ENCODE measurements around the gene YPEL1.

Gene YPEL1

GRCh38 chr22:21702700-21703683 lies 32.6 kb downstream of the YPEL1 start:
- peaks cover 22% of the 10 kb centered on the region for H3K4me1 Mint-ChIP-seq
- H3K9me3 Mint-ChIP-seq = no peaks in the 10 kb centered on the region
- no peaks in the 10 kb centered on the region for H3K27me3 Mint-ChIP-seq (ENCODE audit: low read depth)
- no peak overlapping the region for H3K4me3 Mint-ChIP-seq
- peaks cover 43% of the 10 kb centered on the region for H3K36me3 Mint-ChIP-seq (ENCODE audit: low read depth)
- H3K27ac Mint-ChIP-seq = no peak overlapping the region
- TF ChIP-seq CTCF (IDR thresholded peaks at IDR 0.05; ENCODE audit: unreplicated experiment in 3 of 3) = no peak

- Mint-ChIP-seq H3K9me3 (no peaks in the 10 kb centered on the region), H3K36me3 (ENCODE audit: low read depth) (peaks cover 43% of the 10 kb centered on the region), H3K27me3 (ENCODE audit: low read depth) (no peaks in the 10 kb centered on the region), H3K4me3 (no peak overlapping the region), H3K4me1 (peaks cover 15% of the 10 kb centered on the region), H3K27ac (no peak overlapping the region)
- TF ChIP-seq CTCF (IDR thresholded peaks at IDR 0.05; ENCODE audit: unreplicated experiment in 3 of 3) = no peak
These were observed 33.5 kb downstream of the YPEL1 start for GRCh38 chr22:21702094-21702493.

GRCh38 chr22:21701384-21701971 lies 34.1 kb downstream of the YPEL1 start:
- H3K4me3 Mint-ChIP-seq = no peak overlapping the region
- no peak overlapping the region for H3K27ac Mint-ChIP-seq
- peaks cover 15% of the 10 kb centered on the region for H3K4me1 Mint-ChIP-seq
- H3K9me3 Mint-ChIP-seq = no peaks in the 10 kb centered on the region
- no peak for TF ChIP-seq CTCF (IDR thresholded peaks at IDR 0.05; ENCODE audit: unreplicated experiment in 3 of 3)
- peaks cover 49% of the 10 kb centered on the region for H3K36me3 Mint-ChIP-seq (ENCODE audit: low read depth)
- H3K27me3 Mint-ChIP-seq (ENCODE audit: low read depth) = no peaks in the 10 kb centered on the region

DNA sequence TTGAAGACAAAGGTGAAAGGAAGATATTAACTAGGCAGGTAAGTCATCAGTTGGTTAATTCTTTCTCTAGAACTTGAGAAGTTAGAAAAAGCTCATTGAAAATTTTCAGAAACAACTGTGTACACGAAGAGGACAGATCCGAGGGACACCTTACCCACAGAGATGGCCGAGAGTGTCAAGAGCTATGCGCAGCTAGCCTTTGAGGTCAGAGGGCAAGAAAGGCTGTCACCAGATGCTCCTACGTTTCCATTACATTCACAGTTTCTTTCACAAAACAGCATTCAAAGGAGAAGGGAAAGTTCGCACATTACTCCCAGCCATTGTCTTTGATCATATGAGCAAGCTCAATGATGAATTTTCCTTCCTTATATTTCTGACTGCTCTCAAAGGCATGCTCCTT lies 34.8 kb downstream of the YPEL1 start:
- Mint-ChIP-seq H3K4me1 (peaks cover 15% of the 10 kb centered on the region), H3K36me3 (ENCODE audit: low read depth) (peaks cover 53% of the 10 kb centered on the region), H3K4me3 (no peak overlapping the region), H3K27me3 (ENCODE audit: low read depth) (no peaks in the 10 kb centered on the region), H3K9me3 (no peaks in the 10 kb centered on the region), H3K27ac (no peak overlapping the region)
- TF ChIP-seq CTCF (IDR thresholded peaks at IDR 0.05; ENCODE audit: unreplicated experiment in 3 of 3) = no peak

- Mint-ChIP-seq H3K9me3 (no peaks in the 10 kb centered on the region), H3K27ac (no peak overlapping the region), H3K36me3 (ENCODE audit: low read depth) (peaks cover 61% of the 10 kb centered on the region), H3K27me3 (ENCODE audit: low read depth) (no peaks in the 10 kb centered on the region), H3K4me3 (no peak overlapping the region), H3K4me1 (peaks cover 26% of the 10 kb centered on the region)
- TF ChIP-seq CTCF (IDR thresholded peaks at IDR 0.05; ENCODE audit: unreplicated experiment in 3 of 3) = no peak
These were observed 36.0 kb downstream of the YPEL1 start for GRCh38 chr22:21699643-21700042.

Data from nephron (organoid).